Measurements from ENCODE around the gene KL. TPM values are rescaled to one million over a fixed set of nuclear protein-coding genes. Genes with fewer than 3 reads are reported as not detected.

KL gene
- polyA plus RNA-seq, 1 of the 3 experiments (the other 2 are of a cell fraction): 0.02 TPM

- no peaks in the 10 kb centered on the region for H3K9me2 ChIP-seq
- no peaks in the 10 kb centered on the region for H4K20me1 ChIP-seq (ENCODE audit: insufficient read depth)
- H3K4me2 ChIP-seq: no peak overlapping the region
- no peak overlapping the region for H3K27ac ChIP-seq (ENCODE audit: low read depth in 2 of 2, low read length in 1 of 2)
- TF ChIP-seq TCF12 (IDR thresholded peaks at IDR 0.05) (no peak), GATA2 (CRISPR knock-in tag; IDR thresholded peaks at IDR 0.05) (no peak), FOSL2 (IDR thresholded peaks at IDR 0.05; ENCODE audit: borderline replicate concordance, low read depth) (no peak), JUND (IDR thresholded peaks at IDR 0.05) (no peak), SMC3 (IDR thresholded peaks at IDR 0.05; ENCODE audit: low read depth, low read length) (no peak), GABPA (IDR thresholded peaks at IDR 0.05; ENCODE audit: low read depth) (no peak), YY1 (IDR thresholded peaks at IDR 0.05; ENCODE audit: low read depth) (no peak), FOXJ3 (CRISPR knock-in tag; IDR thresholded peaks at IDR 0.05) (no peak), EP300 (IDR thresholded peaks at IDR 0.05; ENCODE audit: borderline replicate concordance in 1 of 2, low read depth in 1 of 2, low read length in 1 of 2) (no peak), ELF1 (IDR thresholded peaks at IDR 0.05) (no peak), MXI1 (IDR thresholded peaks at IDR 0.05; ENCODE audit: low read depth, low read length) (no peak)
- TF ChIP-seq, protein P1, sequence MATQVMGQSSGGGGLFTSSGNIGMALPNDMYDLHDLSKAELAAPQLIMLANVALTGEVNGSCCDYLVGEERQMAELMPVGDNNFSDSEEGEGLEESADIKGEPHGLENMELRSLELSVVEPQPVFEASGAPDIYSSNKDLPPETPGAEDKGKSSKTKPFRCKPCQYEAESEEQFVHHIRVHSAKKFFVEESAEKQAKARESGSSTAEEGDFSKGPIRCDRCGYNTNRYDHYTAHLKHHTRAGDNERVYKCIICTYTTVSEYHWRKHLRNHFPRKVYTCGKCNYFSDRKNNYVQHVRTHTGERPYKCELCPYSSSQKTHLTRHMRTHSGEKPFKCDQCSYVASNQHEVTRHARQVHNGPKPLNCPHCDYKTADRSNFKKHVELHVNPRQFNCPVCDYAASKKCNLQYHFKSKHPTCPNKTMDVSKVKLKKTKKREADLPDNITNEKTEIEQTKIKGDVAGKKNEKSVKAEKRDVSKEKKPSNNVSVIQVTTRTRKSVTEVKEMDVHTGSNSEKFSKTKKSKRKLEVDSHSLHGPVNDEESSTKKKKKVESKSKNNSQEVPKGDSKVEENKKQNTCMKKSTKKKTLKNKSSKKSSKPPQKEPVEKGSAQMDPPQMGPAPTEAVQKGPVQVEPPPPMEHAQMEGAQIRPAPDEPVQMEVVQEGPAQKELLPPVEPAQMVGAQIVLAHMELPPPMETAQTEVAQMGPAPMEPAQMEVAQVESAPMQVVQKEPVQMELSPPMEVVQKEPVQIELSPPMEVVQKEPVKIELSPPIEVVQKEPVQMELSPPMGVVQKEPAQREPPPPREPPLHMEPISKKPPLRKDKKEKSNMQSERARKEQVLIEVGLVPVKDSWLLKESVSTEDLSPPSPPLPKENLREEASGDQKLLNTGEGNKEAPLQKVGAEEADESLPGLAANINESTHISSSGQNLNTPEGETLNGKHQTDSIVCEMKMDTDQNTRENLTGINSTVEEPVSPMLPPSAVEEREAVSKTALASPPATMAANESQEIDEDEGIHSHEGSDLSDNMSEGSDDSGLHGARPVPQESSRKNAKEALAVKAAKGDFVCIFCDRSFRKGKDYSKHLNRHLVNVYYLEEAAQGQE (IDR thresholded peaks at IDR 0.05; ENCODE audit: low read depth, low read length): no peak
- TF ChIP-seq, protein P2, sequence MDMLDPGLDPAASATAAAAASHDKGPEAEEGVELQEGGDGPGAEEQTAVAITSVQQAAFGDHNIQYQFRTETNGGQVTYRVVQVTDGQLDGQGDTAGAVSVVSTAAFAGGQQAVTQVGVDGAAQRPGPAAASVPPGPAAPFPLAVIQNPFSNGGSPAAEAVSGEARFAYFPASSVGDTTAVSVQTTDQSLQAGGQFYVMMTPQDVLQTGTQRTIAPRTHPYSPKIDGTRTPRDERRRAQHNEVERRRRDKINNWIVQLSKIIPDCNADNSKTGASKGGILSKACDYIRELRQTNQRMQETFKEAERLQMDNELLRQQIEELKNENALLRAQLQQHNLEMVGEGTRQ (IDR thresholded peaks at IDR 0.05; ENCODE audit: borderline replicate concordance, low read depth, low read length): no peak
- no peak for DNase-seq
- ChIA-PET POLR2A (no interaction called here), CTCF (no interaction called here)
- no peaks in the 10 kb centered on the region for H3K27me3 ChIP-seq (ENCODE audit: insufficient read depth)
- no peak overlapping the region for H3K9ac ChIP-seq
- H3K36me3 ChIP-seq (replicated peaks in 1 of 2; ENCODE audit: control insufficient read depth in 1 of 2, insufficient read depth in 2 of 2, low read length in 1 of 2): no peaks in the 10 kb centered on the region
- no peaks in the 10 kb centered on the region for H3K79me2 ChIP-seq (ENCODE audit: insufficient read depth)
- H3K9me3 ChIP-seq: peaks cover 13% of the 10 kb centered on the region; the same call in 1 of the 2 replicates
- no peaks in the 10 kb centered on the region; a peak in 2 of 4 replicates for H3K4me1 ChIP-seq (ENCODE audit: control insufficient read depth in 1 of 2, insufficient read depth in 2 of 2, low read depth in 1 of 2, low read length in 1 of 2)
- no peaks in the 10 kb centered on the region for H3F3A ChIP-seq (replicated peaks; ENCODE audit: insufficient read depth)
- H2AFZ ChIP-seq (ENCODE audit: low read depth): no peak overlapping the region
- 52% methylated on average over 2 of the region's 2 CpGs for WGBS (ENCODE audit: low lambda C conversion rate)
- H3K4me3 ChIP-seq (ENCODE audit: low read depth in 2 of 2, low read length in 1 of 2): no peak overlapping the region
Observed at GRCh38 chr13:33006134-33006533, 10.1 kb upstream of the KL start.

DNA sequence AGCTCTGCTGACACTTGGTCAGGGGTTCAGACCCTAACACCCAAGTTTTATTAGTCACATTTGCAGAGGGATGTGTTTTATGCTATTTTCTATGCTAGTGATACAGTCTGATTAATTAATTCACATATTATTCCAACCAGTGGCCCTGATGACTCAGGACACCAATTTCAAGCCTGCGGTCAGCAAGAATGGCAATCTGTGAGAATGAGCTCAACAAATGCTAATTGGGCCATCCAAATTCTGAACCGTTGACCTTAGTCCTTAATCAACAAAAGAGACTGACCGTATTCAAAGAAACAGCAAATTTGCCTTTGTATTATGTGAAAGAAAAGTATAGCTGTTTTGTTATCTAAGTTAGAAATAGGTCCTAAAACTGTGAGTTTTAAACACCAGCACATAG lies 9.6 kb upstream of the KL start:
- DNase-seq: no peak
- no peaks in the 10 kb centered on the region for H3K36me3 ChIP-seq (replicated peaks in 1 of 2; ENCODE audit: control insufficient read depth in 1 of 2, insufficient read depth in 2 of 2, low read length in 1 of 2)
- H3K27me3 ChIP-seq (ENCODE audit: insufficient read depth): no peaks in the 10 kb centered on the region
- POLR2A ChIA-PET: no interaction called here
- no peaks in the 10 kb centered on the region for H4K20me1 ChIP-seq (ENCODE audit: insufficient read depth)
- no peaks in the 10 kb centered on the region for H3K79me2 ChIP-seq (ENCODE audit: insufficient read depth)
- H3K4me2 ChIP-seq: no peak overlapping the region
- WGBS (ENCODE audit: low lambda C conversion rate): 58% methylated on average over 3 of the region's 3 CpGs
- peaks cover 13% of the 10 kb centered on the region; the same call in 1 of the 2 replicates for H3K9me3 ChIP-seq
- no peak overlapping the region for H2AFZ ChIP-seq (ENCODE audit: low read depth)
- no peaks in the 10 kb centered on the region for H3F3A ChIP-seq (replicated peaks; ENCODE audit: insufficient read depth)
- H3K27ac ChIP-seq (ENCODE audit: low read depth in 2 of 2, low read length in 1 of 2): no peak overlapping the region
- no peaks in the 10 kb centered on the region; a peak in 2 of 4 replicates for H3K4me1 ChIP-seq (ENCODE audit: control insufficient read depth in 1 of 2, insufficient read depth in 2 of 2, low read depth in 1 of 2, low read length in 1 of 2)
- CTCF ChIA-PET: no interaction called here
- no peak overlapping the region for H3K4me3 ChIP-seq (ENCODE audit: low read depth in 2 of 2, low read length in 1 of 2)
- H3K9me2 ChIP-seq: no peaks in the 10 kb centered on the region
- no peak overlapping the region for H3K9ac ChIP-seq
- TF ChIP-seq POLR2AphosphoS5 (IDR thresholded peaks at IDR 0.05; ENCODE audit: low read depth, low read length) (no peak), MAX (IDR thresholded peaks at IDR 0.05; ENCODE audit: low read depth) (no peak), TEAD4 (IDR thresholded peaks at IDR 0.05; ENCODE audit: borderline replicate concordance, insufficient read depth) (no peak), MXI1 (IDR thresholded peaks at IDR 0.05; ENCODE audit: low read depth, low read length) (no peak), RXRA (IDR thresholded peaks at IDR 0.05; ENCODE audit: borderline replicate concordance, low read depth) (no peak), RFX5 (IDR thresholded peaks at IDR 0.05; ENCODE audit: low read length) (no peak), FOSL2 (IDR thresholded peaks at IDR 0.05; ENCODE audit: borderline replicate concordance, low read depth) (no peak)
- TF ChIP-seq, protein P1 (IDR thresholded peaks at IDR 0.05; ENCODE audit: low read depth, low read length): no peak
- TF ChIP-seq, protein P3, sequence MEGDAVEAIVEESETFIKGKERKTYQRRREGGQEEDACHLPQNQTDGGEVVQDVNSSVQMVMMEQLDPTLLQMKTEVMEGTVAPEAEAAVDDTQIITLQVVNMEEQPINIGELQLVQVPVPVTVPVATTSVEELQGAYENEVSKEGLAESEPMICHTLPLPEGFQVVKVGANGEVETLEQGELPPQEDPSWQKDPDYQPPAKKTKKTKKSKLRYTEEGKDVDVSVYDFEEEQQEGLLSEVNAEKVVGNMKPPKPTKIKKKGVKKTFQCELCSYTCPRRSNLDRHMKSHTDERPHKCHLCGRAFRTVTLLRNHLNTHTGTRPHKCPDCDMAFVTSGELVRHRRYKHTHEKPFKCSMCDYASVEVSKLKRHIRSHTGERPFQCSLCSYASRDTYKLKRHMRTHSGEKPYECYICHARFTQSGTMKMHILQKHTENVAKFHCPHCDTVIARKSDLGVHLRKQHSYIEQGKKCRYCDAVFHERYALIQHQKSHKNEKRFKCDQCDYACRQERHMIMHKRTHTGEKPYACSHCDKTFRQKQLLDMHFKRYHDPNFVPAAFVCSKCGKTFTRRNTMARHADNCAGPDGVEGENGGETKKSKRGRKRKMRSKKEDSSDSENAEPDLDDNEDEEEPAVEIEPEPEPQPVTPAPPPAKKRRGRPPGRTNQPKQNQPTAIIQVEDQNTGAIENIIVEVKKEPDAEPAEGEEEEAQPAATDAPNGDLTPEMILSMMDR (IDR thresholded peaks at IDR 0.05): no peak

Data from SK-N-SH (cell line).